HG03039 (cell line): ENCODE measurements around the gene STIM1.
"Not testable (repeated sequence)": the region's sequence is repeated elsewhere in the genome, so short reads cannot be mapped to it uniquely, and the experiment has no call there.

ENCODE experiments used
- ATAC-seq: cut with Tn5 transposase; IDR thresholded peaks from one replicate; pipeline ENCODE4 v1.9.1; 2021; ENCODE audit warnings: mild to moderate bottlenecking, moderate library complexity; ENCODE audit not compliant: unreplicated experiment

The STIM1 gene

DNA sequence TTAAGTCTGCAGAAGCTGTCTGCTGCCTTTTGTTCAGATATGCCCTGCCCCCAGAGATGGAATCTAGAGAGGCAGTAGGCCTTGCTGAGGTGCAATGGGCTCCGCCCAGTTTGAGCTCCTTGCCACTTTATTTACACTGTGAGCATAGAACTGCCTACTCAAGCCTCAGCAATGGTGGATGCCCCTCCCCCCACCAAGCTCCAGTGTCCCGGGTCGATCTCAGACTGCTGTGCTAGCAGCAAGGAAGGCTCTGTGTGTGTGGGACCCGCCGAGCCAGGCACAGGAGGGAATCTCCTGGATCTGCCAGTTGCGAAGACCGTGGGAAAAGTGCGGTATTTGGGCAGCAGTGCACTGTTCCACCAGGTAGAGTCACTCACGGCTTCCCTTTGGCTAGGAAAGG lies 161.1 kb downstream of the STIM1 start:
- not testable (repeated sequence) for ATAC-seq

DNA sequence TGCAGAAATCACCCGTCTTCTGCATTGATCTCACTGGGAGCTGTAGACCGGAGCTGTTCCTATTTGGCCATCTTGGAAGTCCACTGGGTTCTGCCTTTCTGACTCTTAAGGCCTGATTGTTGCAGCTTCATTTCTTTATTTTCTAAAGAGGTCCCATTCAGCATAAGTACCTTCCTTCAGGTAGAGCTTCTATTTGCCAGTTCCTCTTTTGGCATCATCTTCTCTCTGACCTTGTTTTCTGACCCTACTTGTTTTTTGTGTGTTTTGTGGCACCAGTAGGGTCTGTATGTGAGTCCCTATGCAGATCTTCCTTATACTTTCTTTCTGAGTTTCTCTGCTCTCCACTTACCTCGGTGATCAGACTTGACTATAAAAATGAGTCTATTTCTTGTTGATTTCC lies 161.7 kb downstream of the STIM1 start:
- ATAC-seq = no peak

DNA sequence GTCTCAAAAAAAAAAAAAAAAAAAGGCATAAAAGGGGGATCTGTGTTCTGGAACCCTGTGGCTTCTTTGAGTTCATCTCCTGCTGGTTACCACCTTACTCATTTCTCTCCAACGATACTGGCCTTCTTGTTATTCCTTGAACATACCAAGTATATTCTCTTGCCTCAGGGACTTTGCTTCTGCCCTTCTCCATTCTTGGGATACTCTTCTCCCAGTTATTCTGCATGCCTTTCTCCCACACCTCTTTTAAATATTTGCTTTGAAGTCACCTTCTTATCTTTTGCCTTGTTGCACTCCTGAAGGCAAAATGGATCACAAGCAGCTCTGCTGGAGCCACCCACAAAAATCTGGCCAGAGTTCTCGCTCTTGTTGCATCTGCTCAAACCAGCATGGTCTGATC lies 163.2 kb downstream of the STIM1 start:
- ATAC-seq = no peak

DNA sequence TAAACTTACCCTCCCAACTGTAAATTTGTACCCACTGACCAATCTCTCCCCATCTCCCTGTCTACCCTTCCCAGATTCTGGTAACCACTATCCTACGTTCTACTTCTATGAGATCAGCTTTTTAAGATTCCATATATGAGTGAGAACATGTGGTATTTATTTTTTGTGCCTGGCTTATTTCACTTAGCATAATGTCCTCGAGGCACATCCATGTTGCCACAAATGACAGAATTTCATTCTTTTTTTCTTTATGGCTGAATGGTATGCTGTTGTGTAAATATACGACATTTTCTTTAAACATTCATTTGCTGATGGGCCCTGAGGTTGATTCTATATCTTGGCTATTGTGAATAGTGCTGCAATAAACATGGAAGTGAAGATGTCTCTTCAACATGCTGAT lies 164.4 kb downstream of the STIM1 start:
- ATAC-seq = no peak

GRCh38 chr11:4022669-4023068 lies 167.2 kb downstream of the STIM1 start:
- ATAC-seq = no peak

DNA sequence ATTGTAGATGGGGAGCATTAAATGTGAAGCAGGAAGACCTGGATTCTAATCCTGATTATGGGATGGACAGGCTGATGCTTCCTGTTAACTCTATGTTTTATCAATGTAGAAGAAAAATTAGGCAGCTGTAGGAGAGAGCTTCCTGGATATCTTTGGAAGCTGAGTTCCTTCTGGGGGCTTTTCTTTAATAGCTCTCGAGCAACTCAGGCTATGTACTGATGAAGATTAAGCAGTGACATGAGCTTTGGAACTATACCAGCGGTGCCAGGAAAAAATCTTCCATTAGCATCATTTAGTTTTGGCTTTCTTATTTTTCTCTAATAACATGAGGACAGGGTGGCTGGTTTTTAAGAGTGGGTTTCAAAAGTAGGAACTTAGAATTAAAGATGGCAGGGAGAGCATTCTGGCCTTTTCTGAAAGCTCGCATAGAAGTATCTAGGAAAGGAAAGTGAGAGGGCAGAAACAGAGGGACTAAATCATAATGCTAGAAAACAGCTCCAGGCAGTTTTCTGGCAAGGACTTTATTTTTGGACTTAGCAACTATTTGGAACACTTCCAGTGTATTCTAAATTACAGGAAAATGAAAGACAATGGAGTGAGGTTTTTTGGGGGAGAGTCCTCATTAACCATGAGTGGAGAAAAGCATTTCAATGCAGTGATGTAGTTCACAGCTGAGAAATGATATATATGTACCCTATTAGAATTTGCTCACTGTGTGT lies 169.9 kb downstream of the STIM1 start:
- no peak for ATAC-seq

DNA sequence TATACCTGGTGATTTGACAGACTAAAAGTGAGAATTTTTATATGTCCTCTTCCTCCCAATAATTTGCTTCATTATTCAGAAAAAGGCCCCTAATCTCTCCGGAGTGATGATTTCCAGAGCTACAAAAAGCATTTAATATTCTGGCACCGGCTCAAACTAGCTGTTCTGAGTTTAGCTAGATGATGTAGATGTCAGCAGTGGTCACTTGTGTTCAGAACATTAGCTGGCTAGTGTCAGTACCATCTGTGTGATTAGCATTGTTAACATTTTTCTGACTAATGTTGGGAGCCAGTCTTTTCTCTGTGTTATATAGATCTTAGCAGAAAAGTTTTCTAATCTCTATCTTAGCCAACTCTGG lies 170.5 kb downstream of the STIM1 start:
- ATAC-seq = no peak

DNA sequence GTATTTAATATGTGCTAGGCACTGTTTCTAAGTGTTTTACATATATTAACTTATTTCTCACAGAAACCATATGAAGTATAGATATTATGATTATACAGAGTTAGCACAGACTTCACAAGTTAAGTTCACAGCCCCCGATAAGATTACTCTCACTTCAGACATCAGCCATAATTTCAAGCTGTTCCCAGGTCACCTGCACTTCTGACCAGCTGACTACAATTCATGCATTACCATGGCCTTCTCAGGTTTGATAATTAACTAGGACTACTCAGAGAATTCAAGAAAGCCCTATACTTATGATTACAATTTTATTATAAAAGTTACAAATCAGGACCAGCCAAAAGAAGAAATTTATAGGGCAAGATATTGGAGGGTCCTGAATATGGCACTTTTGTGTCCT lies 170.9 kb downstream of the STIM1 start:
- no peak for ATAC-seq

DNA sequence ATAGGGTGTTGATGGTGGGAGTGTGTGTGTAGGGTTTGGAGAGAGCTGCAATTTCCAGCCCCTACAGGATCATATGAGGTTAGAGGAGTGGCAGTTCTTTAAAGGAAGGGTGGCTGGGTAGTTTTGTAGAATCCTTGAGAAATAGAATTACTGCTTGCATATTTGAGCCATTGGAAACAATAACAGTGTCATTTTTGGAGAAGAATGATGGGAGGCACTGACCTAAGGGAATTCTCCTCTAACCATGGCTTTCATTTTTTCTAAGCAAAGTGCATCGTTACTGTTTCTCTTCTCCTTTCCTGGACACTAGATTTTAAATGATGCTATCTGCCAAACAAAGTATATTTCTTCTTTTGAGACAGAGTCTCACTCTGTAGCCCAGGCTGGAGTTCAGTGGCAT lies 172.3 kb downstream of the STIM1 start:
- ATAC-seq = no peak

- no peak for ATAC-seq
Observed at GRCh38 chr11:4030197-4030596, 174.7 kb downstream of the STIM1 start.

DNA sequence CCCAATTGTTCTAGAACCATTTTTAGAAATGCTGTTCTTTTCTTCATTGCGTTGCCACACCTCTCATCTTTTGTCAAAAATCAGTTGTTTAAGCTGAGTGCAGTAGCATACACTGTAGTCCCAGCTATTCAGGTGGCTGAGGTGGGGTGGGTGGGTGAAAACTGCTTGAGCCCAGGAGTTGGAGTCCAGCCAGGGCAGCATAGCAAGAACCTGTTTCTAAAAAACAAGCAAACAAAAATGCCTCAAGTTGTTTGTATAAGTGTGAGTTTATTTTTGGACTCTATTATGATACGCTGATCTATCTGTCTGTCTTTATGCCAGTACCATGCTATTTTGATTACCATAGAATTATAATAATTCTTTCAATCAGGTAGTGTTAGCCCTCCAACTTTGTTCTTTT lies 176.6 kb downstream of the STIM1 start:
- ATAC-seq = no peak

DNA sequence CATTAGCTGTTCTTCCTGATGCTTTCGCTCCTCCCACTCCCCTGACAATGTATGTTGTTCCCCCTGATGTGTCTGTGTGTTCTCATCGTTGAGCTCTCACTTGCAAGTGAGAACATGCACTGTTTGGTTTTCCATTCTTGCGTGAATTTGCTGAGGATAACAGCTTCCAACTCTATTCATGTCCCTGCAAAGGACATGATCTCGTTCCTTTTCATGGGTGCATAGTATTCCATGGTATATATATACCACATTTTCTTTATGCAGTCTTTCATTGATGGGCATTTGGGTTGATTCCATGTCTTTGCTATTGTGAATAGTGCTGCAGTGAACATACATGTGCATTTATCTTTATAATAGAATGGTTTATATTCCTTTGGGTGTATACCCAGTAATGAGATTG lies 180.5 kb downstream of the STIM1 start:
- no peak for ATAC-seq

DNA sequence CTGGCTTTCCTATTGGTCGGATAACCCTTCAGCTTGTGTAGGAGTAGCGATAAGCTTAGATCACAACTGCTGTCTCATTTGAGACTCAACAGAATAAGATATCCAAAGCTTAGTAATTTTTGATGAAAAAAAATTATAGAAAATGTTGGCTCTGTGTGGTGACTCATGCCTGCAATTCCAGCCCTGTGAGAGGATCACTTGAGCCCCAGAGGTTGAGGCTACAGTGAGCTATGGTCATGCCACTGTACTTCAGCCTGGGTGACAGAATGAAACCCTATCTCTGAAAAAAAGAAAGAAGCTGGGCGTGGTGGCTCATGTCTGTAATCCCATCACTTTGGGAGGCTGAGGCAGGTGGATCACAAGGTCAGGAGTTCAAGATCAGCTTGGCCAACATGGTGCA lies 183.5 kb downstream of the STIM1 start:
- no peak for ATAC-seq

DNA sequence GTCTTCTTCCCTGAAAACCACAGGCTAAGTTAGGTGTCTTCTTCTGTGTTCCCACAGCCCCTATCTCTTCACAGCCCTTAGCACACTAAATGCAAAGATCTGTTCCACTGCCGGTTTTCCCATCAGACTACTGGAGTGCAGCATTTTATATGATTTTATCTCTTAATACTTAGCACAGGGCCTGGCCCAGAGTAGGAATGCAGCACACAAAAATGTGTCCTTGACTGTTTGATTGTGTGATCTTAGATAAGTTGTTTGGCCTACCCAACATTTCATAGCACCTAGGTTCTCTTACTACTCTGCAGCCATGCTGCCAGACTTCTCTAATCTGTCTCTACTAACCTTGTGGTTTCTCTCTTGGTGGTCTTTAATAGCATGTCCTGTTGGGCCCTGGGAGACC lies 185.0 kb downstream of the STIM1 start:
- no peak for ATAC-seq

GRCh38 chr11:4041731-4042391 lies 186.4 kb downstream of the STIM1 start:
- no peak for ATAC-seq

- no peak for ATAC-seq
Observed at GRCh38 chr11:4044976-4045646, 189.6 kb downstream of the STIM1 start.

GRCh38 chr11:4048340-4048739 lies 192.9 kb downstream of the STIM1 start:
- no peak for ATAC-seq

- no peak for ATAC-seq
Observed at GRCh38 chr11:4049006-4049405, 193.5 kb downstream of the STIM1 start.

- ATAC-seq = no peak
Observed at GRCh38 chr11:4050138-4050537, 194.7 kb downstream of the STIM1 start.

DNA sequence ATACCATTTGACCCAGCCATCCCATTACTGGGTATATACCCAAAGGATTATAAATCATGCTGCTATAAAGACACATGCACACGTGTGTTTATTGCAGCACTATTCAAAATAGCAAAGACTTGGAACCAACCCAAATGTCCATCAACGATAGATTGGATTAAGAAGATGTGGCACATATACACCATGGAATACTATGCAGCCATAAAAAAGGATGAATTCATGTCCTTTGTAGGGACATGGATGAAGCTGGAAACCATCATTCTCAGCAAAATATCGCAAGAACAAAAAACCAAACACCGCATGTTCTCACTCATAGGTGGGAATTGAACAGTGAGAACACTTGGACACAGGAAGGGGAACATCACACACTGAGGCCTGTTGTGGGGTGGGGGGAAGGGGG lies 197.7 kb downstream of the STIM1 start:
- ATAC-seq = not testable (repeated sequence)

DNA sequence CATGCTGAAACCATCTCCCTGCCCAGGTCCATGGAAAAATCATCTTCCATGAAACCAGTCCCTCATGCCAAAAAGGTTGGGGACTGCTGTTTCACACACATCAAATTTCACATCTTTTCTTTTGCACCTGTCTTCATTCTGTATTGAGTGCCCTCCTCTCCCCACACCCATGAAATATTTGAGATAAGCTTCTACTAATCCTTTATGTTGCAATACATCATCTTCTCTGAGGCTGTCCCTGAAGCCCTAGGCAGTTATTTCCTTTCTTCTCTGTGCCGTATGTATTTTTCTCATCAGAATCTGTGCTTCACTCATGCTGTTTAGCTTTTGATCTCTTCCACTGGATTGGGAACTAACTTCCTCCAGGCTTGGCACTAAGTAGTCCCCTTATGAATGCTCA lies 199.2 kb downstream of the STIM1 start:
- ATAC-seq = no peak

DNA sequence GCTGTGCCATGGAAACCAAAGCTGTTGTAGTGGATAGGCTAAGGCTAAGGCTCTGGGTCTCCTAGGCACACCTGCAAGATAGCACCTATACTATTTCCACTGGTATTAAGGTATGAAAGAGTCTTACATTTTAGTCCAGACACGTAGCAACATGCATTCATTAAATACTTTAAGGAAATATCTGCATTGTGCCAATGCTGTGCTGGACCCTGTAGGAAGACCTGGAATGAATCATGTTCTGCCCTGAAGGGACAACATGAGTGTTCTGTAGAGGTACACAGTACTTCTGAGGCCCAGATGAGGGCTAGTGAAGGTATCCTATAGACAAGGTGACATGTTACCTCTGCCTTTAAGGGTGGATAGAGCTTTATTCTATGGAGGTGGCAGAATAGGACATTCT lies 204.0 kb downstream of the STIM1 start:
- ATAC-seq = no peak
